HG02678 (cell line): ENCODE data around the gene FKBP5.
"Not testable (repeated sequence)": the region's sequence is repeated elsewhere in the genome, so short reads cannot be mapped to it uniquely, and the experiment has no call there.

Experiments used
- ATAC-seq: cut with Tn5 transposase; IDR thresholded peaks from one replicate; pipeline ENCODE4 v1.9.1; 2021; ENCODE audit warnings: mild to moderate bottlenecking, moderate library complexity; ENCODE audit not compliant: unreplicated experiment

Gene FKBP5

GRCh38 chr6:35724059-35724458 lies 35.3 kb upstream of the FKBP5 start:
- no peak for ATAC-seq

DNA sequence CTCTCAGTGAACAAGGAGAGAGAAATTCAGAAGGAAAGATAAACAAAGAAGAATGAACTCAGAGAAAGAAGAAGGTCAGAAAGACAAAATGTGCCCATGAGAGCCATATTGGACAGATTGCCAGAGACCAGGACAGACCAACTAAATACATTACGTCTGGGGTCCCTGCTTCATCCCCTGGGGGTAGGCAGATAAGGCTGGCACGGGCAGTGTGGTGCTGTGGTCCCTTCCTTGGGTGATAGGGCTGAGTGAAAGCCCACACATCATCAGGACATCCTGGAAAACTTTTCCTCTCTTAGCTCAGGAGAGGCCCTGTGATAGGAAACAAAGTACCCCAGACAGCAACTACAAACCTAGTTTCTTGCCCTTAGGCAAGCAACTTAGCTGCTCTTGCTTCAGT lies 34.9 kb upstream of the FKBP5 start:
- ATAC-seq: no peak

- ATAC-seq: no peak
Measured at GRCh38 chr6:35722121-35722761, 33.5 kb upstream of the FKBP5 start.

- peak; percentile 58 for ATAC-seq
Measured at GRCh38 chr6:35719830-35720733, 31.4 kb upstream of the FKBP5 start.

DNA sequence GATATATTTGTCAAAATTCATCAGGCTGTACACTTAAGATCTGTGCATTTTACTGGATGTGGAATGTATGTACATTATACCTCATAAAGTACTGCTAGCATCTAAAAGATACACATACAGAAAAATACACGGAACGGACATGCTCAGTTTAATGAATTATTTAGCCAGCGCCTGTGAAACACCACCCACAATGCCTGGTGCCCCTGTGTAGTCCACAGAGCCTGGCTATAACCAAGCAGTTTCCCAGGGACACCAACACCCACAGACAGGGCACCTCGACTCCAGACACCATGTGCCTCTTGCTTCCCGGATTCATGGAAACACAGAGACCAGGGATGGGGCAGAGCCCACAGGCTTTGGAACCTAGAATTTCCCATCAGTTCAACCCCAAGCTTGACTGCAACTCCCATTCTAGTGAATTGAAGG lies 30.7 kb upstream of the FKBP5 start:
- ATAC-seq: peak; percentile 10

DNA sequence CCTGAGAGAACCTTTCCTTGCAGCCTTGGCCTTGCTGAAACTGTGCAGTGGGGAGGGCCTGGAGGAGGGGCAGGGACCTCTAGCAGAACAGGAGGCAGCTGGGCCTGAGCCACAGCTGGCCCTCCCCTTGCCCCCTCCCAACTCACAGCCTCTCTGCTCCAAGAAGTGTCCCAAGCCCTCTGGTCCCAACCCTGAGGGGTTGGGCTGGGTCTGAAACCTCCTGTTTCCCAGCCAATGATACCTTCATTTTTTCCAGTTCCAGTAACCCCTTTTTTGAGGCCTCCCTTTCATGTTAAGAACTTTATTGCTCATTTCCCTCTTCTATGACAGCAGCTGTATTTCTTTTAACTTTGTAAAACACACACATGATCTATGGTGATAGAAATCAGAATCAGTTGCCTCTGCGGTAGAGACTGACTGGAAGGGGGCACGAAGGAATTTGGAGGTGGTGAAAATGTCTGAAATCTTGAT lies 30.2 kb upstream of the FKBP5 start:
- ATAC-seq: no peak

DNA sequence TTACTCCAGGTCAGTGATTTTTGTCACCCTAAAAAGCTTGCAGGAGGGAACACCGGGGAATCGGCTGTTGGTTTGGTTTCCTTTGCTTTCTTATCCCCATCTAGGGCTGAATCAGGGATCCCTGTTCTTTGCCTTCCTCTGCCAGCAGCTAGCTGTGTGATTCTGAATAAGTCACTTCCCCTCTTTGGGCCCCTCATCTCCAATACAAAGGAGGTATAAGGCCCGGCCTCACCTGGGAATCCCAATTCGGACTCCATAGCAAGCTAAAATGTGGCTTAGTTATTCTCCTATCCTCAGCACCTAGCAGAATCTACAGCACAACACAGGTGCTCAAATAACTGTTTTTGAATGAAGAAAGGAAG lies 29.6 kb upstream of the FKBP5 start:
- ATAC-seq: no peak

DNA sequence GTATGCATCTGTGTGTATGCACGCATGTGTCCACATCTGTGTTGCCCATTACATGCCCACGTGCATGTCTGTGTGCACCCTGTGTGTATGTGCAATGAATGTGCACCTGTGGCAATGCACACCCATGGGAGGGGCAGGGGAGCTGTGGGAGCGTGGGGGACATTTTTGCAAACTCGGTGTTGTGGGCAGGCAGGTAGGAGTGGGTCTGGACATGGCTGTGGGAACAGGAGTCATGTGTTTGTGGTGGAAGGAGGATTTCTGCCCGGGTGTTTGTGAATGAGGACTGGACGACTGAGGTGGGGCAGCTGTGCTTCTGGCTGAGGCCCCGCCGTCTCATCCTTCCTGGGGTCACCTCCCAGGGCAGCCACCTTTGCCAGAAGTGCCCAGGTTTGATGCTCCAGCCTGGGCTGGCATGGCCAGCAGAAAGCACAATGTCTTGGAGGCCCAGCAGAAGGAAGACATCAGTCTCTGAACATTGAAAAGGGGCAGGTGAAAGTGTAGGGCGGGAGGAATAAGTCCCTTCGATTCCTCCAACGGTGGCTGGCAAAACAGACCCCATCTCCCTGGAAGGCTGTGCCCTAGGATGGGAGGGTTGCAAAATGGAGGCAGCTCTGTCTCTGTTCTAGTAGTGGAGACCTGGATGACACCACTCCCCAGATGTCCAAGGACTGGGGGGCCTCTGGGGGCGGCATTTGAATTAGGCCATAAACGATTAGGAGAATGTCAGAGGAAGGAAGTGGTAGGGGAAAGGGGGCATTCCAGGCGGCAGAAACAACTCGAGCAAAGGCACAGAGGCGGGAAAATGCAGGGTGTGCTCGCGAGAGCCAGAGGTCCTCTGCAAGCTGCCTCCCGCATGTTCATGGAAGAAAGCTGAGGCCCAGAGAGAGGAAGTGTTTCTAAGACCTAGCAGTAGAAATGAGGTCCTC lies 29.0 kb upstream of the FKBP5 start:
- no peak for ATAC-seq

DNA sequence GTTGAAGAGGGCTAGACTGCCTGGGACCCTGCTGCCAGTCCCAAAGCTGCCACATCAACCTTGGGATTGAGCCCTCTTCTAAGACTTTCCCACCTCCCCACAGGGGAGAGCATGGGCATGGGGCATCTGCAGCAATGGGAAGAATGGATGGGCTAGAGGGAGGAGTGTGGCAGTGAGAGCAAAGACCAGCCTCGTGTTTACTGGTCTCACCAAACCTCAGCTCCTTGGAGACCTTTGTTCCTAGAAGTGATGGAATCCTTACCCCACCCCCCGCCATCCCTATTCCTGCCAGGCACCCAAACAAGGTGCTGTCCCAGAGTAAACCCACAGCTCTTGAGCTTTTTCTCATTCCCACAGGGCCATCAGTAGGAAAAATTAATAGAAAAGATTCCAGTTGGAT lies 28.1 kb upstream of the FKBP5 start:
- ATAC-seq: no peak

DNA sequence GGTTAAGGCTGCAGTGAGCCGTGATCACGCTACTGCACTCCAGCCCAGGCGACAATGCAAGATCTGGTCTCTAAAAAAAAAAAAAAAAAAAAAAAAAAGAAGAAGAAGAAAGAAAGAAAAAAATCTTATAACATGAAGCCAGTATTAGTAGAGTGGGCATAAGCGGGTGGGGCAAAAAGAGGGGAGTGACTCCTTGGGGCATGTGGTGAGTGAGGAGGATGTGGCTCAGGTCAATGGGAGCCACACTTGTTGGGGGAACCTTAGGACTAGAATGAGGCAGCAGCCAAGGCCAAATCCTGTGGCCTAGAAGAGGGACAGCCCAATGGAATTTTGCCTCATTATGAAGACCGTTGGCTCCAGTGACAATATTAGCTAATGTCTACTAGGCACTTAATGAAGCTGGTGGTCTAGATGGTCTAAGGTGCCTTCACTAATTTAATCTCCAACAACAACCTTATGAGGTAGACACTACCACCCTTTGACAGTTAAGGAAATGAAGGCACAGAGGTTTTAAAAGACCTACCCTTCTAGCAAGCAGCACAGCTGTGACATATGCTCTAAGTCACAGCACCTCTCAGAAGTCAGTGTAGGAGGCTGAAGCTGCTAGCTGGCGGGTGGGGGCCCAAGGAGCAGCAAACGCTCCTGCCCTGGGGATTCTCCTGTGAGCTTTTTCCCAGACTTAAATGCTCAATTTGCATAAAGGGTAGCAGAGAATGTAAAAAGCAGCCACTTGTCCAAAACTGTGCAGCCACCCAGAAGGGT lies 24.5 kb upstream of the FKBP5 start:
- ATAC-seq: no peak

- no peak for ATAC-seq
Measured at GRCh38 chr6:35711731-35712130, 23.0 kb upstream of the FKBP5 start.

- ATAC-seq: no peak
Measured at GRCh38 chr6:35710241-35710847, 21.6 kb upstream of the FKBP5 start.

DNA sequence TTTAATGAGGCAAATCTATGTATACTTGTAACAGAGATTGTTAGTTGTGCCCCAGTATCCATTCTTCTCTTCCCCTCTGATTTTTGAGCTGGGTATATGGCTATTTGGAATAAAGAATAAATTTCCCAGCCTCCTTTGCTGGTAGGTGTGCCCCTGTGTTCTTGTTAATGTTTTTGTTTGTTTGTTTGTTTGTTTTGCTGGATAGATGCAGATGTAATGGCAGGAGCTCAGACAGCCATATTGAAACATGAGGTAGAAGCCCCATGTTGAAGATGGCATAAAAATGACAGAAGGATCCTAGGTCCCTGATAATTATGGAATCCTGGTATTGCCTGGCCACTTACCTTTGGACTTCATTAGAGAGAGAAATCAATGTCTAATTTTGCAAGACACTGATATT lies 19.9 kb upstream of the FKBP5 start:
- ATAC-seq: no peak

DNA sequence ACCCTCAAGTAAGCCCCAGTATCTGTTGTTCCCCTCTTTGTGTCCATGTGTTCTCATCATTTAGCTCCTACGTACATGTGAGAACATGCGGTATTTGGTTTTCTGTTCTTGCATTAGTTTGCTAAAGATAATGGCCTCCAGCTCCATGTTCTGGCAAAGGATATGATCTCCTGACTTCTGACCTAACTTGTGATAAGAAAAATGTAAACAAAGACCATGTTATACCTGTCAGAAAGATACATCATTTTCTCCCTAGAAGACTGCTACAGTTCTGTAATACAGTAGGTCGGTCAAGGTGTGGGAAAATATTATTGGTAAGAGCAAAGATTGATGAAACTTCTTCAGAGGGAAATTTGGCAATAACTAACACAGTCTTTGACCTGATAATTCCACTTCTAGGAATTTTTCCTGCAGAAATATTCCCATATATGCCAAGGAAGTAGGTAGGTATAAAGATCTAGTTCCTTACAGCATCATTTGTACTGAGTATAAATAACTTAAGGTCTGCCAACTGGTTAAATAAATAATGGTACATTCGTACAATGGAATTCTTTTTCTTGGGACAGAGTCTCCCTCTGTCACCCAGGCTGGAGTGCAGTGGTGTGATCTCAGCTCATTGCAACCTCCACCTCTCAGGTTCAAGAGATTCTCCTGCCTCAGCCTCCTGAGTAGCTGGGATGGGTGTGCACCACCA lies 19.1 kb upstream of the FKBP5 start:
- no peak for ATAC-seq

- ATAC-seq: no peak
Measured at GRCh38 chr6:35706468-35706867, 17.8 kb upstream of the FKBP5 start.

DNA sequence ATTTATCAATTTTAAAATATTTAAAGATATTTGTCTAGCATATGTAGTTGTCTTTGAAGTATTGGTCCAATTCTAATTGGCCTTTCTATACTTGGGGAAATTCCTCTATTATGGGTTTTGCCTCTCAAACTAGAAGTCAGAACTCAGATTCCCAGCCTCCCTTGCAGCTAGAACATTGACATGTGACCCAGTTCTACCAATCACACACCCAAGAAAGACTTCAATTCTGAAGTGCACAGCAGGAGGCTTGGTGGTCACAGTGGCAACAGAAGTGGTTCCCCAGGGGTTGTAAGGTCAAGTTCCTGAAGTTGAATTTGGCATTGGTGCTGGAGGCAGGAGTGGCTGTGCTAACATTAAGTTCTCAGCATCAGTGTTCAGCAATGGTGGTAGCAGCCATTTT lies 14.8 kb upstream of the FKBP5 start:
- no peak for ATAC-seq

DNA sequence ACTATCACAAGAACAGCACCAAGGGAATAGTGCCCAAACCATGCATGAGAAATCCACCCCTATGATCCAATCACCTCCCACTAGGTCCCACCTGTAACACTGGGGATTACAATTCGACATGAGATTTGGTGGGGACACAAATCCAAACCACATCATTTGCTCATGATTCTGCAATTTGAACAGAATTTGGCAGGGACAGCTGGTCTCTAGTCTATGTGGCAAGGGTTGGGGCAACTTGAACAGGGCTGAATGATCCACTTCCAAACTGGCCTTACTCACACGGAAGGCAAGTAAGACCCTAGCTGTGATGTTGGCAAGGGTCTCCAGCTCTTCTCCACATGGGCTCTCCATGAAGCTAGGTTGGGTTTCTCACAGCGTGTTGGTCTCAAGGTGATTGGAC lies 10.1 kb upstream of the FKBP5 start:
- ATAC-seq: no peak

GRCh38 chr6:35698430-35698829 lies 9.7 kb upstream of the FKBP5 start:
- not testable (repeated sequence) for ATAC-seq

DNA sequence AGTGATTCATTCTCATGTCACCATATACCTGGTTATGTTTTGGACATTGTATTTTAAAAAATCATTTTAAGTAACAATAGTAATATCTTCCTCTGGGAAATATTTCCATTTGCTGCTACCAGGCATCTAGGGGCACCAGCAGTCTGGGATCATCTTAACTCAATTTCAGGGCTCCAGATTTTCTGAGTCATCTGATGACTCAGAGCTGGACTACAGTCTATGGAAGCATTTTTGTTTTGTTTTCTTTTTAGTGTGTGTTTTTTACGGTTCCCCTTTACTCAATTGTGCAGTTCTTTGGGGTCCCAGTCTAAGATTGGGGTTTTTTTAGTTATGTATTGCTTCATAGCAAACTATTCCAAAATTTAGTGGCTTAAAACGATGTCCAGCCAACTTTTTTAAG lies 5.7 kb upstream of the FKBP5 start:
- no peak for ATAC-seq
